GM21529 (cell line): Measurements from ENCODE around the gene MAP3K1.
A peak's percentile ranks its signal among the peaks of the same experiment; 100 is the strongest.
"Not testable (repeated sequence)": the region's sequence is repeated elsewhere in the genome, so short reads cannot be mapped to it uniquely, and the experiment has no call there.

Source experiments
- ATAC-seq: cut with Tn5 transposase; IDR thresholded peaks from one replicate; pipeline ENCODE4 v1.9.1; 2021; ENCODE audit not compliant: unreplicated experiment

MAP3K1 gene

GRCh38 chr5:56815658-56816545 is 553 bp downstream of the MAP3K1 start:
- peak; percentile 25 for ATAC-seq

GRCh38 chr5:56816546-56817081 is 1.3 kb downstream of the MAP3K1 start:
- peak; percentile 41 for ATAC-seq

- no peak for ATAC-seq
Observed at GRCh38 chr5:56817263-56818014, 2.1 kb downstream of the MAP3K1 start.

GRCh38 chr5:56818450-56819037 is 3.2 kb downstream of the MAP3K1 start:
- ATAC-seq: no peak

GRCh38 chr5:56819060-56819881 is 3.9 kb downstream of the MAP3K1 start:
- no peak for ATAC-seq

GRCh38 chr5:56821868-56822267 is 6.5 kb downstream of the MAP3K1 start:
- ATAC-seq: not testable (repeated sequence)

GRCh38 chr5:56822981-56823380 is 7.6 kb downstream of the MAP3K1 start:
- no peak for ATAC-seq

- ATAC-seq: no peak
Observed at GRCh38 chr5:56824019-56824418, 8.7 kb downstream of the MAP3K1 start.

- no peak for ATAC-seq
Observed at GRCh38 chr5:56825222-56825824, 10.0 kb downstream of the MAP3K1 start.

GRCh38 chr5:56827049-56827448 is 11.7 kb downstream of the MAP3K1 start:
- no peak for ATAC-seq

GRCh38 chr5:56827924-56828323 is 12.6 kb downstream of the MAP3K1 start:
- no peak for ATAC-seq

GRCh38 chr5:56829137-56829908 is 14.0 kb downstream of the MAP3K1 start:
- peak; percentile 65 for ATAC-seq

- ATAC-seq: no peak
Observed at GRCh38 chr5:56831773-56832172, 16.4 kb downstream of the MAP3K1 start.

- no peak for ATAC-seq
Observed at GRCh38 chr5:56833325-56833724, 18.0 kb downstream of the MAP3K1 start.

- no peak for ATAC-seq
Observed at GRCh38 chr5:56837381-56837780, 22.0 kb downstream of the MAP3K1 start.

GRCh38 chr5:56837956-56838355 is 22.6 kb downstream of the MAP3K1 start:
- ATAC-seq: no peak

- peak; percentile 52 for ATAC-seq
Observed at GRCh38 chr5:56838409-56839039, 23.2 kb downstream of the MAP3K1 start.

- no peak for ATAC-seq
Observed at GRCh38 chr5:56839062-56839461, 23.7 kb downstream of the MAP3K1 start.

- no peak for ATAC-seq
Observed at GRCh38 chr5:56840597-56840996, 25.2 kb downstream of the MAP3K1 start.
